Astrocyte of the cerebellum (primary cell): ENCODE data around the gene MRC1.

Source experiments
- DNase-seq: peaks from one replicate; pipeline ENCODE4 v3.0.0-alpha.2; 2011; ENCODE audit warnings: low read depth
- H3K4me3 ChIP-seq: 2 replicates; pipeline ENCODE4 v1.5.1; 2011; ENCODE audit warnings: mild to moderate bottlenecking, low read depth, low read length, moderate library complexity
- CTCF ChIP-seq: IDR thresholded peaks from 2 replicates; pipeline ENCODE4 v1.5.1; 2012; ENCODE audit warnings: low read length, low read depth, moderate library complexity, mild to moderate bottlenecking; ENCODE audit errors: missing control alignments
- in situ Hi-C: cut with HindIII; loops from 2 replicates; pipeline ENCODE4 v1.10.0; 2017; ENCODE audit warnings: low sequenced_read_pairs

MRC1 gene

GRCh38 chr10:17802976-17803375 is 6.2 kb upstream of the MRC1 start:
- TF ChIP-seq CTCF = no peak
- in situ Hi-C loops = no loop called here
- no peak overlapping the region for H3K4me3 ChIP-seq
- DNase-seq = no peak

- no peak overlapping the region for H3K4me3 ChIP-seq
- in situ Hi-C loops = no loop called here
- no peak for DNase-seq
- no peak for TF ChIP-seq CTCF
These were observed 3.8 kb upstream of the MRC1 start for GRCh38 chr10:17805330-17805729.

GRCh38 chr10:17805921-17806577 is 3.1 kb upstream of the MRC1 start:
- no peak for DNase-seq
- TF ChIP-seq CTCF = no peak
- H3K4me3 ChIP-seq = no peak overlapping the region
- in situ Hi-C loops = no loop called here

- no peak for DNase-seq
- TF ChIP-seq CTCF = no peak
- H3K4me3 ChIP-seq = no peak overlapping the region
- in situ Hi-C loops = no loop called here
These were observed 2.2 kb downstream of the MRC1 start for GRCh38 chr10:17811146-17811865.

GRCh38 chr10:17814973-17815372 is 5.8 kb downstream of the MRC1 start:
- in situ Hi-C loops = no loop called here
- no peak for TF ChIP-seq CTCF
- H3K4me3 ChIP-seq = no peak overlapping the region
- no peak for DNase-seq

- no peak for TF ChIP-seq CTCF
- no peak overlapping the region for H3K4me3 ChIP-seq
- DNase-seq = no peak
- in situ Hi-C loops = no loop called here
These were observed 7.1 kb downstream of the MRC1 start for GRCh38 chr10:17816199-17816598.
